ENCODE results near the gene DDX5.

DDX5 gene

DNA sequence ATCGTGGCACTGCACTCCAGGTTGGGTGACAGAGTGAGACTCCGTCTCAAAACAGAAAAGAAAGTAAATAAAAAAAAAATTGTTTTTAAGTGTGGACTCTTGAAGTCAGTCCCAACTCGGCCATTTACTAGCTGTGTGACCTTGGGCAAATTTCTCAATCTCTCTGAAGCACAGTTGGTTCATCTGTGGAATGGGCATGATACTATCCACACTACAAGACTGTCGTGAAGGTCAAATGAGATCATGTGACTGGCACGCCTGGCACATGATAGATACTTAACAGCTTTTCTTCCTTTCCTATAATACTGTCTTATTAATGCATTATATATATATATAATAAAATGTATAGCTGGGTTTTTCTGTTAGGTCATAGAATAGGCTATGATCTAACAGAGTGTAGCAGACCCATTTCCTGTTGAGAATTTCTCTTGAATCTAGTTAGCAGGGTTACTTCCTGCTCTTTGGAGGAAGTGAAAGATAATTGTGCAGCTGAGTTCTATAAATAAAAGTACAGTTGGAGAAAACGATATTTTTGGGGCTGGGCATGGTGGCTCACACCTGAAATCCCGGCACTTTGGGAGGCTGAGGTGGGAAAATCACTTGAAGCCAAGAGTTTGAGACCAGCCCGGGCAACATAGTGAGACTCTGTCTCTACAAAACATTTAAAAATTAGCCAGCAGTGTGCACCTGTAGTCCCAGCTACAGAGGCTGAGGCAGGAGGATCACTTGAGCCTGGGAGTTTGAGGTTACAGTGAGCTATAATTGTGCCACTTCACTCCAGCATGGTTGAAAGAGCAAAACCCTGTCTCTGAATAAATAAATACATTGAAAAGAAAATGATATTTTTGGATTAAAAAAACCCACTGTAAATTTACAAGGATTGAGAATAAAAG is 49.9 kb downstream of the DDX5 start:
- no peak overlapping the region for H3K27ac ChIP-seq
- no peak for DNase-seq (ENCODE audit: low read depth, low spot score)

DNA sequence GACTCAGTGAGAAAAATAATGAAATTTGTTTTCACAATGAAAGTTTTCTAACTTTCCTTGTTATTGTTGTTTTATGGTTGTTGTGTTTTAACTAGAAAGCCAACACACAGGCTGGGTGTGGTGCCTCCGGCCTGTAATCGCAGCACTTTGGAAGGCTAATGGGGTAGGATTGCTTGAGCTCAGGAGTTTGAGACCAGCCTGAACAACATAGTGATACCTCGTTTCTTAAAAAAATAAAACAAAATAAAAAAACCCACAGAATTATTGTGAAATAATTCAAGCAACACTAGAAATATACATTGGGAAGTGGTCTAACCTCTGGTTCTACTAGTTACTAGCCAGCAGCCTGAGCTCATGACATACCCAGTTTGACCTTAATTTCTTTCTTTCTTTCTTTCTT is 56.5 kb downstream of the DDX5 start:
- DNase-seq (ENCODE audit: low read depth, low spot score) = no peak
- H3K27ac ChIP-seq = peak overlapping the region; percentile 28

GRCh38 chr17:64448665-64449512 is 57.2 kb downstream of the DDX5 start, which contains the start of gene MILR1:
Gene MILR1, plus strand, starts transcription at chr17:64449115. Its CDS starts 54 bp downstream, at chr17:64449169.
- peak within 1 kb of the TSS; percentile 28 for H3K27ac ChIP-seq
- no peak for DNase-seq (ENCODE audit: low read depth, low spot score)
